HepG2 (cell line): ENCODE results near the gene CAPZB. TPM values are rescaled to one million over a fixed set of nuclear protein-coding genes. Genes with fewer than 3 reads are reported as not detected.

Experiments
- ATAC-seq: fragments of 200-7000 bp; cut with Tn5 transposase; 3 replicates; pipeline ENCODE4 v1.9.1; 2020; ENCODE audit warnings: mild to moderate bottlenecking, moderate library complexity
- BruUV-seq: library from RNA; stranded (reverse); fragments of 400-500 nt; replicated peaks from 2 replicates; lab custom pipeline; 2021; lab: Mats Ljungman, UMichigan
- CTCF ChIA-PET: fragments of 300-600 bp; formaldehyde crosslinking; extraction: SDS; loops from one replicate; lab custom pipeline; 2021; ENCODE audit warnings: low total read pairs, inconsistent platforms, low intra/inter-chr PET ratio; lab: Yijun Ruan, JAX
- POLR2A ChIA-PET: fragments of 350-600 bp; sonication (Branson Sonifier 250); formaldehyde crosslinking; loops from one replicate; lab custom pipeline; 2020; ENCODE audit warnings: antibody characterized with exemption, inconsistent platforms; lab: Yijun Ruan, JAX
- DNase-seq: peaks from one replicate; pipeline ENCODE4 v3.0.0-alpha.2; 2015; ENCODE audit warnings: low spot score
- FAIRE-seq: peaks from 3 replicates; lab custom pipeline; 2011; peaks lifted over from hg19 to GRCh38; lab: Jason Lieb, UNC
- H2AFZ ChIP-seq: one replicate; pipeline ENCODE4 v1.6.1; 2011; ENCODE audit warnings: low read length, inconsistent platforms
- H3K27ac ChIP-seq: fragments of 300-600 bp; 3 replicates; pipeline ENCODE4 v1.8.0; 2011; ENCODE audit warnings: mixed run types, mild to moderate bottlenecking, mixed read lengths, low read length, inconsistent platforms; ENCODE audit not compliant: insufficient read depth; ENCODE audit errors: extremely low read length
- H3K27me3 ChIP-seq, 2 experiments: fragments of 200-600 bp in 1 of 2; 2 replicates in 1 of 2; 3 replicates in 1 of 2; pipeline versions ENCODE4 v1.6.0 to v1.8.0; 2011; ENCODE audit warnings: low read length in 2 of 2, mild to moderate bottlenecking in 2 of 2, moderate library complexity in 2 of 2, inconsistent platforms in 1 of 2; ENCODE audit not compliant: insufficient read depth in 2 of 2, control insufficient read depth in 1 of 2
- H3K36me3 ChIP-seq, 2 experiments: fragments of 200-600 bp in 1 of 2; replicated peaks in 1 of 2; 2 replicates in 1 of 2; 3 replicates in 1 of 2; pipeline versions ENCODE4 v1.5.1 to v1.8.0; 2011; ENCODE audit warnings: low read length in 2 of 2, inconsistent platforms in 1 of 2; ENCODE audit not compliant: insufficient read depth in 2 of 2, control insufficient read depth in 1 of 2
- H3K4me1 ChIP-seq: 2 replicates; pipeline ENCODE4 v1.5.1; 2012; ENCODE audit warnings: low read length, inconsistent platforms; ENCODE audit not compliant: insufficient read depth
- H3K4me2 ChIP-seq: 2 replicates; pipeline ENCODE4 v1.6.0; 2011; ENCODE audit warnings: low read depth, low read length, inconsistent platforms
- H3K4me3 ChIP-seq, 3 experiments: fragments of 200-600 bp in 1 of 3; sonication (generic), shearing (Covaris generic) in 1 of 3; replicated peaks in 1 of 3; 2 replicates each; pipeline ENCODE4 v1.5.1; 2011 to 2016; ENCODE audit warnings: low read length in 3 of 3, inconsistent platforms in 2 of 3, low read depth in 2 of 3, mild to moderate bottlenecking in 2 of 3, control low read depth in 1 of 3, mixed read lengths in 1 of 3; ENCODE audit not compliant: insufficient read depth in 1 of 3
- H3K79me2 ChIP-seq: one replicate; pipeline ENCODE4 v1.6.1; 2011; ENCODE audit warnings: low read length, inconsistent platforms; ENCODE audit not compliant: insufficient read depth
- H3K9ac ChIP-seq: 2 replicates; pipeline ENCODE4 v1.6.0; 2011; ENCODE audit warnings: mild to moderate bottlenecking, low read depth, low read length, inconsistent platforms; ENCODE audit not compliant: insufficient read depth
- H3K9me3 ChIP-seq: 2 replicates; pipeline ENCODE4 v1.5.1; 2012; ENCODE audit warnings: mild to moderate bottlenecking, low read length
- H4K20me1 ChIP-seq: 2 replicates; pipeline ENCODE4 v1.6.0; 2011; ENCODE audit warnings: inconsistent platforms, mild to moderate bottlenecking, low read length, moderate library complexity; ENCODE audit not compliant: insufficient read depth
- ATM ChIP-seq: fragments of 450-650 bp; IDR thresholded peaks from 2 replicates; pipeline ENCODE4 v1.7.1; 2017; ENCODE audit warnings: mild to moderate bottlenecking, borderline replicate concordance
- CHD4 ChIP-seq: fragments of 200-600 bp; sonication (generic); IDR thresholded peaks from 2 replicates; pipeline ENCODE4 v1.7.0; 2017; ENCODE audit warnings: mild to moderate bottlenecking, low read length, borderline replicate concordance
- RFX1 ChIP-seq: fragments of 450-650 bp; IDR thresholded peaks from 2 replicates; pipeline ENCODE4 v1.6.1; 2017
- SKI ChIP-seq: fragments of 450-650 bp; IDR thresholded peaks from one replicate; pipeline ENCODE4 v1.6.1; 2018; ENCODE audit warnings: mild to moderate bottlenecking; ENCODE audit not compliant: partially characterized antibody
- ZNF234 ChIP-seq: sonication (generic); formaldehyde crosslinking; conservative IDR thresholded peaks from 2 replicates; pipeline ENCODE4 v1.5.1; 2020; ENCODE audit warnings: mild to moderate bottlenecking, missing genetic modification reagents
- ZNF331 ChIP-seq: sonication (generic); formaldehyde crosslinking; IDR thresholded peaks from 2 replicates; pipeline ENCODE4 v1.4.0; 2020; ENCODE audit warnings: missing genetic modification reagents
- ZNF629 ChIP-seq: sonication (generic); formaldehyde crosslinking; conservative IDR thresholded peaks from 2 replicates; pipeline ENCODE4 v1.5.0; 2020; ENCODE audit warnings: missing genetic modification reagents
- WGBS: methylation state at CpG from one replicate; pipeline ENCODE4 v1.1.6; 2017; ENCODE audit warnings: low lambda C conversion rate; 5-methylcytosine and 5-hydroxymethylcytosine counted together
- in situ Hi-C: cut with HindIII; loops from 2 replicates; pipeline ENCODE4 v1.10.0; 2017; ENCODE audit warnings: low pct_unique_long_range_greater_than_20kb; ENCODE audit not compliant: extremely low pct_ligation_motif_present
- intact Hi-C: fragments of 100-400 bp; cut with micrococcal nuclease; formaldehyde crosslinking; loops from one replicate; pipeline ENCODE4 v1.10.0; 2022; ENCODE audit not compliant: unreplicated experiment
- polyA plus RNA-seq, 8 experiments: library from polyadenylated mRNA; depleted of rRNA in 3 of 8; stranded (reverse) in 7 of 8; unstranded in 1 of 8; fragments of >200 nt; fragmentation: Illumina TruSeq in 4 of 8; extraction: Trizol in 4 of 8; gene quantifications; 2 replicates each; pipeline versions ENCODE4 v1.2.1 to v1.2.3, GENCODE V29; 2011 to 2016; ENCODE audit warnings: low read depth in 4 of 8, missing spikeins in 1 of 8, mixed read lengths in 1 of 8; ENCODE audit not compliant: insufficient read depth in 1 of 8
- total RNA-seq, 5 experiments: library from RNA; depleted of rRNA; stranded (reverse); fragments of >200 nt; fragmentation: Illumina TruSeq; extraction: Trizol; gene quantifications; 2 replicates each; pipeline ENCODE4 v1.2.3, GENCODE V29; 2016; ENCODE audit warnings: low read depth in 1 of 5

The CAPZB gene
- total and polyA plus RNA-seq, 2 of the 13 experiments (the other 11 are each of a cell fraction or from before 2014, with no cell fraction given): 58.9 to 76.9 TPM

DNA sequence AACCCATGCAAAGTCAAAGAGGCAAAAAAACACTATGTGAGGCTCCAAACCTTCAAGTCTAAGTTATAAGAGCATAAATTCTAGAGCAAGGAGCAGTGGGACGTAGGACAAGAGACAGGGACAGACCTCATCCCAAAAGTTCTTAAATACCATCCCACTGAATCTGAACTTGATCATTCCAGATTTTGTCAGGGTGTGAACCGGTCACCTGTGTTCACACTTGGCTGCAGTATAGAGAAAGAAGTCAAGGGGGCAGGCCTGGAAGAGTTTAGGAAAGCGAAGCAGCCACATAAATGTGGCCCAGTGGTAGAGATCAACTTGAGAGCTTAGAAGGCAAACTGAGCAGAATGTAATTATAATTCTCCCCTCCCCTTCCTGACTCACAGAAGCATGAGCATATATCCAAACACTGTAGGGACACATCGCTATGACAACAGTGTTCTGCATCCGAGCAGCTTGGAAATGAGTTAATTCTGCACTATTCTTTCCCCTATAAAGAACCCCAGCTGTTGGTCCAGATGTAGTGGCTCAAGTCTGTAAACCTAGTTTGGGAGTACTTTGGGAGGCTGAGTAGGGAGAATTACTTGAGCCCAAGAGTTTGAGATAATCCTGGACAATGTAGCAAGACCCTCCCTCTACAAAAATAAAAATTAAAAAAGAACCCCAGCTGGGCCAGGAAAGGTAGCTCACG, 176.1 kb downstream of the CAPZB start:
- BruUV-seq: no TSS peak
- no peak for TF ChIP-seq SKI
- peak; percentile 46 for TF ChIP-seq RFX1
- no peak for FAIRE-seq
- Histone ChIP-seq H3K36me3 (peaks cover 10 to 48% of the 10 kb centered on the region in 2 experiments; a peak in 4 of 5 replicates), H3K4me1 (peaks cover 47% of the 10 kb centered on the region), H4K20me1 (no peaks in the 10 kb centered on the region; the same call in 1 of the 2 replicates), H3K27ac (no peak overlapping the region), H3K79me2 (peaks cover 27% of the 10 kb centered on the region), H3K4me3 (no peak overlapping the region), H2AFZ (no peak overlapping the region), H3K9me3 (no peaks in the 10 kb centered on the region), H3K27me3 (no peaks in the 10 kb centered on the region; a peak in 1 of 5 replicates), H3K4me2 (no peak overlapping the region), H3K9ac (no peak overlapping the region)
- 97% methylated on average over 6 of the region's 6 CpGs for WGBS
- no peak for ATAC-seq
- POLR2A ChIA-PET: no interaction called here
- DNase-seq: no peak
- intact Hi-C loops: no loop called here
- in situ Hi-C loops: no loop called here
- CTCF ChIA-PET: no interaction called here

- in situ Hi-C loops: no loop called here
- POLR2A ChIA-PET: no interaction called here
- H3K79me2 ChIP-seq: peaks cover 27% of the 10 kb centered on the region
- no peak overlapping the region for H3K4me3 ChIP-seq
- H2AFZ ChIP-seq: no peak overlapping the region
- FAIRE-seq (no peak), DNase-seq (no peak), ATAC-seq (no peak)
- no peaks in the 10 kb centered on the region; a peak in 1 of 5 replicates for H3K27me3 ChIP-seq
- H3K4me1 ChIP-seq: peaks cover 40% of the 10 kb centered on the region
- CTCF ChIA-PET: no interaction called here
- H3K9ac ChIP-seq: no peak overlapping the region
- BruUV-seq: no TSS peak
- H3K4me2 ChIP-seq: no peak overlapping the region
- intact Hi-C loops: no loop called here
- peaks cover 12 to 54% of the 10 kb centered on the region in 2 experiments for H3K36me3 ChIP-seq
- TF ChIP-seq ATM (no peak), CHD4 (0 out of 2 replicates have a peak, but pooled peaks have one; percentile 38), ZNF234 (CRISPR knock-in tag) (no peak), ZNF629 (CRISPR knock-in tag) (peak; percentile 77), ZNF331 (no peak)
- H4K20me1 ChIP-seq: no peaks in the 10 kb centered on the region; the same call in 1 of the 2 replicates
- no peak overlapping the region for H3K27ac ChIP-seq
- 94% methylated on average over 3 of the region's 3 CpGs for WGBS
- H3K9me3 ChIP-seq: no peaks in the 10 kb centered on the region
These were observed 176.8 kb downstream of the CAPZB start for GRCh38 chr1:19308509-19308907.
